ENCODE data around the gene SREK1.

GRCh38 chr5:66203531-66203930 lies 59.4 kb downstream of the SREK1 start:
- TF ChIP-seq POLR2AphosphoS5 (IDR thresholded peaks at IDR 0.05; ENCODE audit: low read depth, low read length) (no peak), POLR2A (IDR thresholded peaks at IDR 0.05; ENCODE audit: borderline replicate concordance, extremely low read depth, insufficient read depth, insufficient read length) (no peak), RAD21 (IDR thresholded peaks at IDR 0.05; ENCODE audit: low read depth) (no peak), CTCF (IDR thresholded peaks at IDR 0.05 in 2 of 3, conservative IDR thresholded peaks at IDR 0.05 in 1 of 3; ENCODE audit: borderline replicate concordance in 1 of 3, insufficient read depth in 1 of 3, low read depth in 2 of 3, low read length in 2 of 3) (no peak)
